ENCODE measurements around the gene RDH14. TPM values are rescaled to one million over a fixed set of nuclear protein-coding genes. Genes with fewer than 3 reads are reported as not detected.

The RDH14 gene
- total and polyA plus RNA-seq, 2 experiments from 2014 or later = 64.5 to 65.6 TPM

- Histone ChIP-seq H3K4me3 (no peak overlapping the region), H3K27ac (no peak overlapping the region), H3K36me3 (no peaks in the 10 kb centered on the region), H3K9me3 (ENCODE audit: low read depth) (no peaks in the 10 kb centered on the region), H3K27me3 (no peaks in the 10 kb centered on the region), H3K4me1 (ENCODE audit: low read depth) (no peaks in the 10 kb centered on the region)
- TF ChIP-seq CTCF (IDR thresholded peaks at IDR 0.05; ENCODE audit: low read depth, low read length) = no peak
- DNase-seq (ENCODE audit: low read depth in 1 of 2, low spot score in 1 of 2) = no peak
These were observed 25.1 kb upstream of the RDH14 start for GRCh38 chr2:18585526-18585925.

DNA sequence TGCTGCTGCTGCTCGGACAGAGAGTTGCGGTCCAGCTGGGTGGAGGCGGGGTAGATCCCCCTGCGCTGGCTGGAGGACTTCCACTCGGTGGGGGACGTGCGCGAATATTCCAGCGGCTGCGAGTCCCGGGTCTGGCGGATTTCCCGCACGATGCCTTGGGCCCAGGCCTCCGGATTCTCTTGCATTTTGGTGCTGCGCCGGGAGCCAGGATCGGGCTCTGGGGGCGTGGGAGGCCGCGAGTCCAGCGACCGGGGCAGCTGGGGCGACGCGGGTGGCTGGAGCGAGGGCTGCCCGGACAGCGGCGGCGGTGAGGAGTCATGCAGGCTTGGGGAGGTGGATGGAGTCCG is 24.1 kb upstream of the RDH14 start:
- H3K27ac ChIP-seq = no peak overlapping the region
- no peak for TF ChIP-seq CTCF (IDR thresholded peaks at IDR 0.05; ENCODE audit: low read depth, low read length)
- no peaks in the 10 kb centered on the region for H3K4me1 ChIP-seq (ENCODE audit: low read depth)
- H3K36me3 ChIP-seq = no peaks in the 10 kb centered on the region
- H3K4me3 ChIP-seq = no peak overlapping the region
- H3K9me3 ChIP-seq (ENCODE audit: low read depth) = no peaks in the 10 kb centered on the region
- DNase-seq (ENCODE audit: low read depth in 1 of 2, low spot score in 1 of 2) = no peak
- H3K27me3 ChIP-seq = no peaks in the 10 kb centered on the region

DNA sequence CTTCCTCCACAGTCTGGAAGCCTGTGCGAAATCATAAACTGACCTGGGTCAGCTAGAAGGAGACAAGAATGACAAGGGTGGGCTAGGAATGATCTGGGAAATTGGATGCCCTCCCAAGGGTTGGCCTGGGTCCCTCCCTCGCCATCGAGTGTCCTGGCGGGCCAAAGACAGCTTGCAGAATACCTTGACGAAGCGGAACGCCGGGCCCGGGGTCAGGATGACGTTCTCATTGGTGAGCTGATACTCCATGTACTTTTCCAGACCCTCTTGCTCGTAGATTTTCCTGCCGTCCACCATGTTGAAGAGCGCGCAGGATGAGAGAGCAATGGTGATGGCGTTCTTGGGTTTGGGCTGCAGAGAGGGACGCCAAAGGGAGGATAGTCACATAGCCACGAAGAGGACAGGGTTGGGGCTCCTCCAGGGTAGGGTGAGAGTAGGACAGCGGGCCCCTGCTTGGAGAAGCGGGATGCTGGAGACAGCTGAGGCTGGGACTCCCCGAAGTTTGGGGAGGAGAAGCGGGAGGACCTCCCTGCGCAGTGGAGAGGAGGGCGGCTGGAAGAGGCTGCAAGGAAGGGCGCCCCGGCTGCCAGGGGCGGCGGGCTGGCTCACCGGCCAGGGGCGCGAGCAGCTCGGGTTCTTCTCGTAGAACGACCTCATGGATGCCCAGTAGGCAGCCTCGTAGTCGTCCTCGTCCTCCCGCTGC is 23.6 kb upstream of the RDH14 start:
- H3K4me1 ChIP-seq (ENCODE audit: low read depth) = no peaks in the 10 kb centered on the region
- no peak for TF ChIP-seq CTCF (IDR thresholded peaks at IDR 0.05; ENCODE audit: low read depth, low read length)
- no peaks in the 10 kb centered on the region for H3K36me3 ChIP-seq
- no peak for DNase-seq (ENCODE audit: low read depth in 1 of 2, low spot score in 1 of 2)
- H3K9me3 ChIP-seq (ENCODE audit: low read depth) = no peaks in the 10 kb centered on the region
- H3K27ac ChIP-seq = no peak overlapping the region
- H3K27me3 ChIP-seq = no peaks in the 10 kb centered on the region
- no peak overlapping the region for H3K4me3 ChIP-seq

DNA sequence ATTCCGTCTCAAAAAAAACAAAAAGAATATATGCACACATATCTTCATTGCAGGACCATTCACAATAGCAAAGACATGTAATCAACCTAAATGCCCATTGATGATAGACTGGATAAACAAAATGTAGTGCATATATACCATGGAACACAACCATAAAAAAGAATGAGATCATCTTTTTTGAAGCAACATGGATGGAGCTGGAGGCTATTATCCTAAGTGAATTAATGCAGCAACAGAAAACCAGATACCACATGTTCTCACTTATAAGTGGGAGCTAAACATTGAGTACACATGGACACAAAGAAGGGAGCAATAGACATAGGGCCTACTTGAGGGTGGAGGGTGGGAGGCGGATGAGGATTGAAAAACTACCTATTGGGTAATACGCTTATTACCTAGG is 20.2 kb upstream of the RDH14 start:
- Histone ChIP-seq H3K36me3 (no peaks in the 10 kb centered on the region), H3K9me3 (ENCODE audit: low read depth) (no peaks in the 10 kb centered on the region), H3K4me1 (ENCODE audit: low read depth) (no peaks in the 10 kb centered on the region), H3K27me3 (no peaks in the 10 kb centered on the region), H3K4me3 (no peak overlapping the region), H3K27ac (no peak overlapping the region)
- TF ChIP-seq CTCF (IDR thresholded peaks at IDR 0.05; ENCODE audit: low read depth, low read length) = no peak
- DNase-seq (ENCODE audit: low read depth in 1 of 2, low spot score in 1 of 2) = no peak

- Histone ChIP-seq H3K9me3 (ENCODE audit: low read depth) (no peaks in the 10 kb centered on the region), H3K36me3 (no peaks in the 10 kb centered on the region), H3K4me1 (ENCODE audit: low read depth) (no peaks in the 10 kb centered on the region), H3K27me3 (no peaks in the 10 kb centered on the region), H3K4me3 (no peak overlapping the region), H3K27ac (no peak overlapping the region)
- no peak for DNase-seq (ENCODE audit: low read depth in 1 of 2, low spot score in 1 of 2)
- TF ChIP-seq CTCF (IDR thresholded peaks at IDR 0.05; ENCODE audit: low read depth, low read length) = no peak
These were observed 17.6 kb upstream of the RDH14 start for GRCh38 chr2:18578033-18578432.

Measured in cardiac muscle cell (in vitro differentiated cells and primary cell).